ENCODE results near the gene AOC2. TPM values are rescaled to one million over a fixed set of nuclear protein-coding genes. Genes with fewer than 3 reads are reported as not detected.
"Not testable (repeated sequence)": the region's sequence is repeated elsewhere in the genome, so short reads cannot be mapped to it uniquely, and the experiment has no call there.

Gene AOC2
- total and polyA plus RNA-seq, 10 of the 15 experiments (the other 5 are each of a cell fraction or from before 2014, with no cell fraction given), result 0.08 to 1.9 (median 0.62) TPM

DNA sequence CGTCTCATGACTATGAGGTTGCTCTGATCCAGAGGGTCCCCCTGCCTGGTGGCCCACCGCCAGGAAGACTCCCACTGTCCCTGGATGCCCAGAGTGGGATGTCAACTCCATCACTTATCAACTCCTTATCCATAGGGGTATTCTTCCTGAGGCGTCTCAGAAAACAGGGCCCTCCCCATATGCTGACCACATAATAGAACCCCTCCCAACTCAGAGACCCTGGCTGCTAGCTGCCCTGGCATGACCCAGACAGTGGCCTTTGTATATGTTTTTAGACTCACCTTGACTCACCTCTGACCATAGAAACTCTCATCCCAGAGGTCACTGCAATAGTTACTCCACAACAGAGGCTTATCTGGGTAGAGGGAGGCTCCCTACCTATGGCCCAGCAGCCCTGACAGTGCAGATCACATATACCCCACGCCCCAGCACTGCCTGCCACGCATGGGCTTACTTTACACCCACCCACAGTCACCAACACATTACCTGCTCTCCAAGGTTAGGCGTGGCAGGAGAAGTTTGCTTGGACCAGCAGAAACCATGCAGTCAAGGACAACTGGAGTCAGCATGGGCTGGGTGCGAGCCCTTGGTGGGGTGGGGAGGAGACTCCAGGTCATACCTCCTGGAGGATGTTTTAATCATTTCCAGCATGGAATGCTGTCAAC lies 53.9 kb downstream of the AOC2 start:
- Histone ChIP-seq H3K9ac (ENCODE audit: control insufficient read depth, insufficient read depth, low read length) (no peak overlapping the region), H3K4me3 (no peak overlapping the region), H3K27me3 (replicated peaks in 1 of 2; ENCODE audit: control insufficient read depth in 2 of 2, insufficient read depth in 2 of 2, low read length in 1 of 2) (no peaks in the 10 kb centered on the region), H3K36me3 (ENCODE audit: control insufficient read depth in 2 of 2, insufficient read depth in 2 of 2, low read length in 1 of 2) (no peaks in the 10 kb centered on the region), H3K9me3 (replicated peaks; ENCODE audit: control insufficient read depth, insufficient read depth, low read length) (no peaks in the 10 kb centered on the region), H3K27ac (ENCODE audit: control insufficient read depth, insufficient read depth) (no peak overlapping the region), H3K4me1 (ENCODE audit: control insufficient read depth, insufficient read depth, low read length) (no peaks in the 10 kb centered on the region), H2AFZ (ENCODE audit: control insufficient read depth, low read depth, low read length) (no peak overlapping the region), H3K79me2 (ENCODE audit: control insufficient read depth, insufficient read depth, low read length) (no peaks in the 10 kb centered on the region), H3K4me2 (ENCODE audit: control insufficient read depth, insufficient read depth) (no peak overlapping the region), H4K20me1 (ENCODE audit: control insufficient read depth, insufficient read depth) (no peaks in the 10 kb centered on the region)
- in situ Hi-C loops (cut with MboI) (no loop called here), intact Hi-C loops (cut with micrococcal nuclease; ENCODE audit: unreplicated experiment) (no loop called here)
- ATAC-seq (no peak), FAIRE-seq (no peak), DNase-seq (ENCODE audit: low read depth, low spot score) (no peak)
- BruUV-seq (replicated peaks), result no TSS peak
- CTCF ChIA-PET, result no interaction called here
- 15% methylated on average over 7 of the region's 7 CpGs for WGBS (ENCODE audit: insufficient coverage, insufficient replicate concordance, low lambda C conversion rate, missing lambda C conversion rate)
- TF ChIP-seq HDGF (IDR thresholded peaks at IDR 0.05) (no peak), ZZZ3 (IDR thresholded peaks at IDR 0.05; ENCODE audit: control insufficient read depth, insufficient read length, low read depth) (no peak), ZNF24 (IDR thresholded peaks at IDR 0.05) (no peak), CHD2 (IDR thresholded peaks at IDR 0.05; ENCODE audit: borderline replicate concordance, low read depth, low read length) (no peak), BACH1 (IDR thresholded peaks at IDR 0.05; ENCODE audit: borderline replicate concordance) (no peak), GATAD2B (conservative IDR thresholded peaks at IDR 0.05; ENCODE audit: low read depth) (no peak), NR2C1 (IDR thresholded peaks at IDR 0.05) (no peak), E4F1 (IDR thresholded peaks at IDR 0.05; ENCODE audit: borderline replicate concordance, partially characterized antibody) (no peak), SUZ12 (IDR thresholded peaks at IDR 0.05; ENCODE audit: unreplicated experiment) (no peak), CEBPB (IDR thresholded peaks at IDR 0.05; ENCODE audit: borderline replicate concordance in 1 of 2, low read depth in 2 of 2, low read length in 2 of 2) (no peak)
- RAD21 ChIA-PET (ENCODE audit: unreplicated experiment), result no interaction called here
- SMC1A ChIA-PET (ENCODE audit: uncharacterized antibody, unreplicated experiment), result interaction anchor here (1.0 kb wide), 1 partner anchor 36 kb away, joined by 3 read pairs; no protein-coding TSS in a partner anchor
- POLR2A ChIA-PET, result no interaction called here

- H2AFZ ChIP-seq (ENCODE audit: control insufficient read depth, low read depth, low read length); DNase-seq (ENCODE audit: low read depth, low spot score); CTCF ChIA-PET; H3K4me3 ChIP-seq; in situ Hi-C loops (cut with MboI); POLR2A ChIA-PET; H4K20me1 ChIP-seq (ENCODE audit: control insufficient read depth, insufficient read depth); H3K9ac ChIP-seq (ENCODE audit: control insufficient read depth, insufficient read depth, low read length); H3K27ac ChIP-seq (ENCODE audit: control insufficient read depth, insufficient read depth); SMC1A ChIA-PET (ENCODE audit: uncharacterized antibody, unreplicated experiment); FAIRE-seq; RAD21 ChIA-PET (ENCODE audit: unreplicated experiment); H3K79me2 ChIP-seq (ENCODE audit: control insufficient read depth, insufficient read depth, low read length); intact Hi-C loops (cut with micrococcal nuclease; ENCODE audit: unreplicated experiment); ATAC-seq; H3K4me2 ChIP-seq (ENCODE audit: control insufficient read depth, insufficient read depth); H3K4me1 ChIP-seq (ENCODE audit: control insufficient read depth, insufficient read depth, low read length); H3K27me3 ChIP-seq (replicated peaks in 1 of 2; ENCODE audit: control insufficient read depth in 2 of 2, insufficient read depth in 2 of 2, low read length in 1 of 2); H3K9me3 ChIP-seq (replicated peaks; ENCODE audit: control insufficient read depth, insufficient read depth, low read length); BruUV-seq (replicated peaks); H3K36me3 ChIP-seq (ENCODE audit: control insufficient read depth in 2 of 2, insufficient read depth in 2 of 2, low read length in 1 of 2): not testable (repeated sequence)
- 7% methylated on average over 3 of the region's 3 CpGs for WGBS (ENCODE audit: insufficient coverage, insufficient replicate concordance, low lambda C conversion rate, missing lambda C conversion rate)
These were observed 55.6 kb downstream of the AOC2 start for GRCh38 chr17:42899981-42900380.

Measured in GM12878 (cell line).